Endodermal cell (in vitro differentiated cells): Measurements from ENCODE around the gene C4BPA. TPM values are rescaled to one million over a fixed set of nuclear protein-coding genes. Genes with fewer than 3 reads are reported as not detected.

Experiments
- DNase-seq: peaks from one replicate; pipeline ENCODE4 v3.0.0-alpha.2; 2017
- H3K27ac ChIP-seq: 2 replicates; pipeline ENCODE4 v1.5.1; 2013; ENCODE audit warnings: mild to moderate bottlenecking, low read depth, low read length, moderate library complexity
- H3K27me3 ChIP-seq: 2 replicates; pipeline ENCODE4 v1.6.1; 2013; ENCODE audit warnings: mild to moderate bottlenecking, low read length, moderate library complexity; ENCODE audit not compliant: insufficient read depth, control insufficient read depth, poor library complexity, severe bottlenecking
- H3K36me3 ChIP-seq: 2 replicates; pipeline ENCODE4 v1.7.0; 2013; ENCODE audit warnings: mild to moderate bottlenecking, low read length, moderate library complexity; ENCODE audit not compliant: control insufficient read depth, insufficient read depth
- H3K4me1 ChIP-seq: one replicate; pipeline ENCODE4 v1.7.0; 2013; ENCODE audit warnings: low read length; ENCODE audit not compliant: control insufficient read depth, insufficient read depth
- H3K4me3 ChIP-seq: 2 replicates; pipeline ENCODE4 v1.5.1; 2013; ENCODE audit warnings: mild to moderate bottlenecking, low read length, moderate library complexity
- H3K9ac ChIP-seq: 2 replicates; pipeline ENCODE4 v1.6.1; 2013; ENCODE audit warnings: mild to moderate bottlenecking, low read length, moderate library complexity; ENCODE audit not compliant: poor library complexity, severe bottlenecking; ENCODE audit errors: extremely low read depth
- H3K9me3 ChIP-seq: 2 replicates; pipeline ENCODE4 v1.6.1; 2013; ENCODE audit warnings: mild to moderate bottlenecking, low read length, moderate library complexity; ENCODE audit not compliant: control insufficient read depth
- H3K27ac Mint-ChIP-seq: 2 replicates; pipeline ENCODE4 v1.8.0; 2020; ENCODE audit warnings: mixed read lengths
- H3K27me3 Mint-ChIP-seq: 2 replicates; pipeline ENCODE4 v1.8.0; 2021; ENCODE audit warnings: mild to moderate bottlenecking, mixed read lengths; ENCODE audit not compliant: insufficient read depth
- H3K36me3 Mint-ChIP-seq: 2 replicates; pipeline ENCODE4 v1.8.0; 2020; ENCODE audit warnings: low read depth, mixed read lengths
- H3K4me1 Mint-ChIP-seq: 2 replicates; pipeline ENCODE4 v1.8.0; 2020; ENCODE audit warnings: mixed read lengths
- H3K4me3 Mint-ChIP-seq: 2 replicates; pipeline ENCODE4 v1.8.0; 2020; ENCODE audit warnings: mild to moderate bottlenecking, moderate library complexity, mixed read lengths
- H3K9me3 Mint-ChIP-seq: 2 replicates; pipeline ENCODE4 v1.8.0; 2020; ENCODE audit warnings: mild to moderate bottlenecking, mixed read lengths
- WGBS, 2 experiments: methylation state at CpG; one replicate each; pipeline versions ENCODE4 v1.1.5 to v1.1.7; 2013; ENCODE audit warnings: missing lambda C conversion rate in 2 of 2, mixed read lengths in 1 of 2; ENCODE audit not compliant: insufficient coverage in 1 of 2, insufficient read length in 1 of 2; 5-methylcytosine and 5-hydroxymethylcytosine counted together
- total RNA-seq, 2 donors: library from RNA; stranded (reverse); fragmentation: NEBNext Ultra II Directional in 1 of 2; extraction: Animal tissue kit (Norgen Biotek cat#: 25700) in 1 of 2; gene quantifications; 2 replicates in 1 of 2; 3 replicates in 1 of 2; pipeline ENCODE4 v1.2.1, GENCODE V29; 2021
- TF ChIP-seq, protein P1 (sequence below): fragments of 200-600 bp; sonication (generic); conservative IDR thresholded peaks from 2 replicates; pipeline ENCODE4 v1.5.0; 2021; ENCODE audit warnings: antibody characterized with exemption, mild to moderate bottlenecking

Gene C4BPA
- total RNA-seq, 2 donors from 2014 or later: not detected

GRCh38 chr1:207063014-207063413, 41.0 kb upstream of the C4BPA start:
- H3K9ac ChIP-seq: no peak overlapping the region
- 96 to 100% methylated on average over 5 of the region's 5 CpGs for WGBS, 2 experiments
- no peak overlapping the region for H3K4me3 ChIP-seq
- TF ChIP-seq, protein P1, sequence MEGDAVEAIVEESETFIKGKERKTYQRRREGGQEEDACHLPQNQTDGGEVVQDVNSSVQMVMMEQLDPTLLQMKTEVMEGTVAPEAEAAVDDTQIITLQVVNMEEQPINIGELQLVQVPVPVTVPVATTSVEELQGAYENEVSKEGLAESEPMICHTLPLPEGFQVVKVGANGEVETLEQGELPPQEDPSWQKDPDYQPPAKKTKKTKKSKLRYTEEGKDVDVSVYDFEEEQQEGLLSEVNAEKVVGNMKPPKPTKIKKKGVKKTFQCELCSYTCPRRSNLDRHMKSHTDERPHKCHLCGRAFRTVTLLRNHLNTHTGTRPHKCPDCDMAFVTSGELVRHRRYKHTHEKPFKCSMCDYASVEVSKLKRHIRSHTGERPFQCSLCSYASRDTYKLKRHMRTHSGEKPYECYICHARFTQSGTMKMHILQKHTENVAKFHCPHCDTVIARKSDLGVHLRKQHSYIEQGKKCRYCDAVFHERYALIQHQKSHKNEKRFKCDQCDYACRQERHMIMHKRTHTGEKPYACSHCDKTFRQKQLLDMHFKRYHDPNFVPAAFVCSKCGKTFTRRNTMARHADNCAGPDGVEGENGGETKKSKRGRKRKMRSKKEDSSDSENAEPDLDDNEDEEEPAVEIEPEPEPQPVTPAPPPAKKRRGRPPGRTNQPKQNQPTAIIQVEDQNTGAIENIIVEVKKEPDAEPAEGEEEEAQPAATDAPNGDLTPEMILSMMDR: no peak
- H3K27ac ChIP-seq: no peak overlapping the region
- no peaks in the 10 kb centered on the region for H3K9me3 ChIP-seq
- H3K27me3 ChIP-seq: no peaks in the 10 kb centered on the region
- H3K9me3 Mint-ChIP-seq: no peaks in the 10 kb centered on the region
- H3K36me3 Mint-ChIP-seq: peaks cover 30% of the 10 kb centered on the region
- DNase-seq: no peak
- H3K4me1 Mint-ChIP-seq: peaks cover 10% of the 10 kb centered on the region
- H3K27me3 Mint-ChIP-seq: no peaks in the 10 kb centered on the region
- H3K4me3 Mint-ChIP-seq: no peak overlapping the region
- no peaks in the 10 kb centered on the region for H3K4me1 ChIP-seq
- no peak overlapping the region for H3K27ac Mint-ChIP-seq
- no peaks in the 10 kb centered on the region for H3K36me3 ChIP-seq

- Mint-ChIP-seq H3K36me3 (peaks cover 40% of the 10 kb centered on the region), H3K4me3 (no peak overlapping the region), H3K27ac (no peak overlapping the region), H3K27me3 (no peaks in the 10 kb centered on the region), H3K9me3 (no peaks in the 10 kb centered on the region), H3K4me1 (peaks cover 2% of the 10 kb centered on the region)
- Histone ChIP-seq H3K27ac (no peak overlapping the region), H3K4me3 (no peak overlapping the region), H3K36me3 (peaks cover 4% of the 10 kb centered on the region), H3K9me3 (no peaks in the 10 kb centered on the region), H3K9ac (no peak overlapping the region), H3K27me3 (no peaks in the 10 kb centered on the region), H3K4me1 (no peaks in the 10 kb centered on the region)
- TF ChIP-seq, protein P1: no peak
- DNase-seq: no peak
- WGBS, 2 experiments: 93 to 95% methylated on average over 3 to 8 of the region's 8 CpGs
Measured at GRCh38 chr1:207064561-207064960, 39.5 kb upstream of the C4BPA start.

GRCh38 chr1:207067185-207067584, 36.8 kb upstream of the C4BPA start:
- H3K27me3 ChIP-seq: no peaks in the 10 kb centered on the region
- peaks cover 4% of the 10 kb centered on the region for H3K36me3 ChIP-seq
- WGBS, 2 experiments: 77 to 85% methylated on average over 3 of the region's 3 CpGs
- H3K4me1 ChIP-seq: no peaks in the 10 kb centered on the region
- H3K4me3 ChIP-seq: no peak overlapping the region
- TF ChIP-seq, protein P1: no peak
- Mint-ChIP-seq H3K27me3 (no peaks in the 10 kb centered on the region), H3K4me3 (no peak overlapping the region), H3K9me3 (no peaks in the 10 kb centered on the region), H3K4me1 (no peaks in the 10 kb centered on the region), H3K27ac (no peak overlapping the region), H3K36me3 (peaks cover 41% of the 10 kb centered on the region)
- H3K9me3 ChIP-seq: no peaks in the 10 kb centered on the region
- no peak overlapping the region for H3K27ac ChIP-seq
- H3K9ac ChIP-seq: no peak overlapping the region
- no peak for DNase-seq
